ENCODE data around the gene RELN. TPM values are rescaled to one million over a fixed set of nuclear protein-coding genes. Genes with fewer than 3 reads are reported as not detected.
"Not testable (repeated sequence)": the region's sequence is repeated elsewhere in the genome, so short reads cannot be mapped to it uniquely, and the experiment has no call there.

The RELN gene
- total RNA-seq (2014; rRNA removed; shearing (Covaris generic)), result 54.7 and 59.0 TPM in 2 replicates

DNA sequence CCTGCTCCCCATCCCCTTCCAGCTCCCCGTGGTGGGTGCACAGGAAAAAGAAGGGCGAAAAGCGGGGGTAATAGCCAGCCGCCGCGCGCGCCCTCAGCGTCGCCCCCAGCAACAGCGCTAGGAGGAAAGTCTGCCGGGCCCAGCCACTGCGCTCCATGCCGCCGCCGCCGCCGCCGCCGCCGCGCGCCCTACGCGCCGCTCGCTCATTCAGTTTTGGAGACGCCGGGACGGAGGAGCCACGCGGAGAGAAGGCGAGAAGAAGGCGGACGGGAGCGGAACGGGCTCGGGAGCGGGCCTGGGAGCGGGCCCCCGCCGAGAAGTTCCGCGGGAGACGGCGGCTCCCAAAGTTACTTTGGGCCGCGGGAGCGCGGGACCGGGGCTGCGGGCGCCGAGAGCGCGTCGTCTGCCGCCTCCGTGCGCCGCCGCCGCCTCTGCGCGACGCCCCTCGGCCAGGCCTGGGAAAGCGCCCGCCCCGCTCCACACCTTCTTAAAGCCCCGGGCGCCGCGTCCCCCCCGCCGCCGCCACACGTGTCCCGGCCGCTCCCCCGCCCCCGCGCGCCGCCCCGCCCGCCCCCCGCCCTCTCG, at the start of gene RELN:
Gene RELN, minus strand, starts transcription at position 459 of the 585 bp plus-strand sequence. Its CDS starts 302 bp downstream, at position 157.
- Histone ChIP-seq H3K36me3 (no peaks in the 10 kb centered on the region), H3K4me3 (peak within 1 kb of the TSS; percentile 57), H3K9me3 (replicated peaks) (no peaks in the 10 kb centered on the region), H3K27me3 (peaks cover 9% of the 10 kb centered on the region), H3K27ac (peak within 1 kb of the TSS; percentile 17; the same call in 1 of the 2 replicates), H3K4me1 (0 out of 2 replicates have a peak, but pooled peaks cover 5% of the 10 kb centered on the region)
- DNase-seq, result peak; percentile 36 to 58

DNA sequence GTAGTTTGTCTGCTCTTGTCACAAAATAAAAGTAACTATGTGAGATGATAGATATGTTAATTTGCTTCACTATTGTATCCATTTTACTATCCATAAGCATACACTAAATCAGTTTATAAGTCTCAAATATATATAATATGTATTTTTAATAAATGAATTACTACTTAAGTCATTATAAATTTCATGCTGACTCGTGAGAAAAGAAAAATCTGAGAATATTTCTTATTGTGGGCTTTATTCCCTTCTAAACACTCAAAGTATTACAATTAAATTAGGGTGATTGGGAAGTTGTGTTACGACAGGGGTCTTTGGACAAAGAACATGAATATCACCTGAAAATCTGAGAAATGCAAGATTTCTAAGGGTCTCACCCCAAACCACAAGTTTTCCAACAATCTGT, 48.7 kb upstream of the RELN start:
- no peak overlapping the region for H3K27ac ChIP-seq
- no peak for DNase-seq
- H3K4me1 ChIP-seq, result no peaks in the 10 kb centered on the region
- H3K36me3 ChIP-seq, result no peaks in the 10 kb centered on the region
- H3K27me3 ChIP-seq, result no peaks in the 10 kb centered on the region
- no peaks in the 10 kb centered on the region for H3K9me3 ChIP-seq (replicated peaks)
- H3K4me3 ChIP-seq, result no peak overlapping the region

DNA sequence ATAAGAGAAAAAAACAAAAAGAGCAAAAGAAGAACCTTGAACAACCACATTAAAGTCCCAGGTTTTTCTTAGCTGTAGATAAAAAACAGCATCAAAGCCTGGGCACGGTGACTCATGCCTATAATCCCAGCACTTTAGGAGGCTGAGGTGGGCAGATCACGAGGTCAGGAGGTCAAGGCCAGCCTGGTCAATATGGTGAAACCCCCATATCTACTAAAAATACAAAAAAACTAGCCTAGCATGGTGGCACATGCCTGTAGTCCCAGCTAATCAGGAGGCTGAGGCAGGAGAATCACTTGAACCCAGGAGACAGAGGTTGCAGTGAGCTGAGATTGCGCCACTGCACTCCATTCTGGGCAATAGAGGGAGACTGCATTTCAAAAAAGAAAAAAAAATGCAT, 47.4 kb upstream of the RELN start:
- H3K27me3 ChIP-seq; H3K9me3 ChIP-seq (replicated peaks); H3K4me1 ChIP-seq; H3K27ac ChIP-seq; H3K36me3 ChIP-seq; DNase-seq; H3K4me3 ChIP-seq: not testable (repeated sequence)

DNA sequence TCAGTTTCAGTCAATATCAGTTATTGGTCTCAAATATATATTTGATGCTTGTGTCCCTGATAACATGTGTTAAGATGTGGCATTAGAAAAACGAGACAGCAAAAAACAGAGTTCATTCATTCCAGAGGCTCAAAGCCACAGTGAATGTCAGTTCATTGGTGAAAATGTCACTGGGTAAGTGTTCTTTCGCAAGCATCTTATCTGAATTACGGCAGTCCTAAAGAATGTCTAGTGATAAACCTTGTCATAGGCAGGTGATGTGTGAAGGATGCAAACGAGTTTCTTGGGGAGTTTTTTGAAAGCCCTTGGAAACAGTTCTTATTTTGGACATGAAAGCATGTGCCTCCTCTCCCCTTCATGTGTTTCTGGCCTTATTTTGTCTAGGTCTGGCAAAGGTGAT, 45.9 kb upstream of the RELN start:
- Histone ChIP-seq H3K4me3 (no peak overlapping the region), H3K27me3 (no peaks in the 10 kb centered on the region), H3K36me3 (no peaks in the 10 kb centered on the region), H3K27ac (no peak overlapping the region), H3K4me1 (no peaks in the 10 kb centered on the region), H3K9me3 (replicated peaks) (no peaks in the 10 kb centered on the region)
- no peak for DNase-seq

GRCh38 chr7:104034679-104035078, 45.2 kb upstream of the RELN start:
- Histone ChIP-seq H3K27ac (no peak overlapping the region), H3K36me3 (no peaks in the 10 kb centered on the region), H3K4me1 (no peaks in the 10 kb centered on the region), H3K27me3 (no peaks in the 10 kb centered on the region), H3K4me3 (no peak overlapping the region), H3K9me3 (replicated peaks) (no peaks in the 10 kb centered on the region)
- no peak for DNase-seq

DNA sequence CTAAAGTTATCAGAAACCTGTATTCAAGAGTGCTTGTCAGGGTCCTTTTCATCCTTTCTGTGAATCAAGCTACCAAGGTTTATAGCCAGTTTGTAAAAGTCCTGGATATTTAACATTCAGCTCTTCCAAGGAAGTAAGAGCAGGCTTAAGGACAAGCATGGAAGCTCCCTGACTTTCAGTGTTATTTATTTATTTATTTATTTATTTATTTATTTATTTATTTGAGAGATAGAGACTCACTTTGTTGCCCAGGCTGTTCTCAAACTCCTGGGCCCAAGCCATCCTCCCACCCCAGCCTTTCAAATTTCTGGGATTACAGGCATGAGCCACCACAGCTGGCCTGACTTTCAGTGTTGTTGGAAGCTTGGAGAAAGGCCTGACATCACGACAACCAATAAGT, 44.4 kb upstream of the RELN start:
- Histone ChIP-seq H3K27ac (no peak overlapping the region), H3K4me1 (no peaks in the 10 kb centered on the region), H3K9me3 (replicated peaks) (no peaks in the 10 kb centered on the region), H3K4me3 (no peak overlapping the region), H3K27me3 (no peaks in the 10 kb centered on the region), H3K36me3 (no peaks in the 10 kb centered on the region)
- DNase-seq, result no peak

DNA sequence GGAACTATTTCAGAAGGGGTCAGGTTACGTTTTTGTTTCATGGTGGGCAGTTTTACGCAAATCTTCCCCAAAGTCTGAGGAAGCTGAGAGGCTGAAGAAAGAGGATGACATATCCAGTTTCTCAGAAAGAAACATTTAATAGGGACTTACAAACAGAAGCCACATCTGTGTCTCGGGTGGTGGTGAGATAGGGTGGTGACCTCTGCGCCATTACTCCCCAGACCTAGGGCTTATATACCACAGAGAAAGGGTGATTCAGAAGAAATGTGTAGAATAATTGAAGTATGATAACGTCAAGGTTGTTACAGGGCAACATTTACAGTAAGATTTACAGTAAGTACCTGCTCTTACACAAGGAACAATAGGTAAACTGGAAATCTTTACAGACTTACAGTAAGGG, 43.0 kb upstream of the RELN start:
- no peak for DNase-seq
- Histone ChIP-seq H3K27me3 (no peaks in the 10 kb centered on the region), H3K9me3 (replicated peaks) (no peaks in the 10 kb centered on the region), H3K27ac (no peak overlapping the region), H3K4me1 (no peaks in the 10 kb centered on the region), H3K4me3 (no peak overlapping the region), H3K36me3 (no peaks in the 10 kb centered on the region)

DNA sequence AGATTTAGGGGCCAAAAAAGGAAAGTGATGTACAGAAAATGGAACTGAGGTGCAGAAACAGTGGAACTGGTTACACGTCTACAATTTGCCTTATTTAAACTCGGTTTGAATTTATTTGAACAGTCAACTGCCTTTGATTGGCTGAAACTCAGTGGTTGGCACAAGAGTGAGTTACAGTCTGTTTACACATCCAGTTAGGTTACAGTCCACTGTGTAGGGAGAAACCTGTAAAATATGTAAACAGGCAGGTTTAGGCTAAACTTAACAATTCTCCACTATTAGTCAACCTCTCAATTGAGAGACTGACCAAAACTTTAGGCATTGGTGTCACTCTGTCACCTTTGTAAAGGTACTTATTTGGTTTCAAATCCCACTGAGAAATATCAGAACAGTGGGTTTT, 40.3 kb upstream of the RELN start:
- no peak overlapping the region for H3K4me3 ChIP-seq
- H3K27ac ChIP-seq, result no peak overlapping the region
- no peaks in the 10 kb centered on the region for H3K4me1 ChIP-seq

GRCh38 chr7:104024632-104025031, 35.2 kb upstream of the RELN start:
- Histone ChIP-seq H3K9me3 (replicated peaks) (no peaks in the 10 kb centered on the region), H3K27me3 (no peaks in the 10 kb centered on the region), H3K36me3 (no peaks in the 10 kb centered on the region), H3K27ac (no peak overlapping the region), H3K4me3 (no peak overlapping the region), H3K4me1 (no peaks in the 10 kb centered on the region)
- DNase-seq, result no peak

More for the DNA sequence above, 40.3 kb upstream of the RELN start:
- Histone ChIP-seq H3K27me3 (no peaks in the 10 kb centered on the region), H3K9me3 (replicated peaks) (no peaks in the 10 kb centered on the region), H3K36me3 (no peaks in the 10 kb centered on the region)
- DNase-seq, result no peak

DNA sequence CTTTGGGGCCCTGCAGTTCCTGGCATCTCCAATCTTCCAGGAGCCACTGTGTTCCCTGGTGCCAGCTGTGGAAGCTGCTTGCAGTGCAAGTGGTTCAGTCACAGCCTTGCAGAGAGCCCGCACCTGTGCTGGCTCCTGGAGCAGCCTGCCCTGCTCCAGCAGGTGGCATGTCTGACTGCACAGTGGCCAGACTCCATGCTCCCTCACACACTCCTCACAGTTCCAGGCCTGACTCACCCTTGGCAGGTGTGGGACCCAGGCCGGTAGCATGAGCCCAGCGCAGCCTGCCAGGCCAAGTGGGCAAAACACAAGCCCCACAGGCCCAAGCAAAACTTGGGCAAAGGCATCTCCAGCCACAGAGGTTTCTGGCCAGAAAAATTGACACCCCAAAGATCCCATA, 33.6 kb upstream of the RELN start:
- Histone ChIP-seq H3K4me1 (no peaks in the 10 kb centered on the region), H3K27me3 (no peaks in the 10 kb centered on the region), H3K36me3 (no peaks in the 10 kb centered on the region), H3K27ac (no peak overlapping the region), H3K9me3 (replicated peaks) (no peaks in the 10 kb centered on the region), H3K4me3 (no peak overlapping the region)
- no peak for DNase-seq

GRCh38 chr7:104018425-104018824, 29.0 kb upstream of the RELN start:
- DNase-seq, result no peak

GRCh38 chr7:104017001-104017400, 27.5 kb upstream of the RELN start:
- DNase-seq, result no peak
- H3K27me3 ChIP-seq, result no peaks in the 10 kb centered on the region; the same call in 1 of the 2 replicates
- no peaks in the 10 kb centered on the region for H3K36me3 ChIP-seq
- no peaks in the 10 kb centered on the region for H3K9me3 ChIP-seq (replicated peaks)
- H3K27ac ChIP-seq, result no peak overlapping the region
- H3K4me1 ChIP-seq, result no peaks in the 10 kb centered on the region
- H3K4me3 ChIP-seq, result no peak overlapping the region

More at GRCh38 chr7:104018425-104018824, 29.0 kb upstream of the RELN start:
- Histone ChIP-seq H3K4me3 (no peak overlapping the region), H3K9me3 (replicated peaks) (no peaks in the 10 kb centered on the region), H3K36me3 (no peaks in the 10 kb centered on the region), H3K4me1 (no peaks in the 10 kb centered on the region), H3K27ac (no peak overlapping the region), H3K27me3 (no peaks in the 10 kb centered on the region)

DNA sequence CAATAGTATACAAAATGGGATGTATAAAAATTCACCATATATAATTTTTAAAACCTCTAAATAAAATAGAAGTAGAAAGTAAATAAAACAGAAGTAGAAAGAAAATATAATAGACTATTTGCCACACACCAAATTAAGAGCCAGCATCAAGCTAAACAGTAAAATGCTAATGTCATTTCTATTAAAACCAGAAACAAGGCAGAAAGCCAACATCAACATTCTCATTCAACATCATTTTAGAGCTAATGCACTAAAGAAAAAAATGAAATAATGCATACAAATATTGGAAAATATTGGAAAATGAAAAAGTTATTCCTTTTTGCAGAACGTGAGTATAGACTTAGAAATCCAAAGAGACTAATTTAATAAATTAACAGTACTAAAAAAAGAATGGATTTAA, 23.4 kb upstream of the RELN start:
- H3K36me3 ChIP-seq, result no peaks in the 10 kb centered on the region
- H3K27ac ChIP-seq, result no peak overlapping the region
- no peaks in the 10 kb centered on the region for H3K9me3 ChIP-seq (replicated peaks)
- H3K4me3 ChIP-seq, result no peak overlapping the region
- no peak for DNase-seq
- no peaks in the 10 kb centered on the region; the same call in 1 of the 2 replicates for H3K27me3 ChIP-seq
- H3K4me1 ChIP-seq, result no peaks in the 10 kb centered on the region

GRCh38 chr7:104011829-104012228, 22.4 kb upstream of the RELN start:
- Histone ChIP-seq H3K27ac (no peak overlapping the region), H3K4me3 (no peak overlapping the region), H3K9me3 (replicated peaks) (no peaks in the 10 kb centered on the region), H3K4me1 (no peaks in the 10 kb centered on the region), H3K27me3 (no peaks in the 10 kb centered on the region; the same call in 1 of the 2 replicates), H3K36me3 (no peaks in the 10 kb centered on the region)
- DNase-seq, result no peak

DNA sequence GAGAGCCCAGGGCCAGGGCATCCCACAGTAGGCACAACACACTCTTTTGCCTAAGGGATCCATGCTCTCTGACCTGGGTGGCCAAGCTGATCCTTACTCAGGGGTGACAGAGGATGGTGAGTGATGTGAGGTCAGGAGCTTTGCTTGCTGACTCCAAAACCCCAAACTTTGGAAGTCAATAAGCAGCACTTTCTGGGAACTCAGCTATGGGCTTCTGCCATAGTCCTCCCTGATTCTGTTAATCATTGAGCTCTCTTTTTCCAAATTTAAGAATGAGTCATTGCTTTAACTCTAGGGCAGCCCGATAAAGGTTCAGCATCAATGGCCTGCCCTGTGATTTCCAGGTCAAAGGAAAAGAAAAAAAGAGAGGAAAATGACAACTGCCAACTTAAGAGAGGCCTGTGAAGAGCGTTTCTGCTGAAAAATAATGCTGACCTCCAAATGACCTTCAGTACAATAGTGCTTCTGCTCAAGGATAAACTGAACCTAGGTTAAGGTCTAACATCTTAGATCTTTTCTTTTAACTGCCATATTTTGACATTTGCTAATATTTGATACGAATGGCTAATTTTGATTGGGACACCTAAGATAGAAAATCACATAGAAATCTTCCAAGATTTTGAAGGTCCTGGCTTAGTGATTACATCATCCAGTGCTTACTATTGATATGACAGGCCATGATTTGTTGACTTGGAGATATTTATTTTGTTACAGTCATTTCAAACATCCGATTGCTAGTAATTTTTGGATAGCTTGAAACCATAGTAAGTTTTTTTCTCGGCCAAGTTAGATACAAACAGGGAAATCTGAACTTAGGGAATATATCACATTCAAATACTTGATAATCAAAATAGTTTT, 20.8 kb upstream of the RELN start:
- Histone ChIP-seq H3K27ac (no peak overlapping the region), H3K4me1 (no peaks in the 10 kb centered on the region), H3K36me3 (no peaks in the 10 kb centered on the region), H3K9me3 (replicated peaks) (no peaks in the 10 kb centered on the region), H3K27me3 (no peaks in the 10 kb centered on the region; the same call in 1 of the 2 replicates), H3K4me3 (no peak overlapping the region)
- DNase-seq, result no peak

Measured in SJCRH30 (cell line).